Measurements from ENCODE around the gene PDE4B.

PDE4B gene

GRCh38 chr1:65792669-65793358 is at the start of gene PDE4B:
PDE4B (plus strand) TSS chr1:65792895.
- DNase-seq: no peak

- DNase-seq: no peak
These were observed 48.0 kb upstream of the PDE4B start for GRCh38 chr1:65744731-65745130.

- DNase-seq: no peak
These were observed 40.7 kb upstream of the PDE4B start for GRCh38 chr1:65751961-65752360.

GRCh38 chr1:65756616-65757015 is 36.1 kb upstream of the PDE4B start:
- DNase-seq: no peak

GRCh38 chr1:65757531-65757930 is 35.2 kb upstream of the PDE4B start:
- no peak for DNase-seq

- no peak for DNase-seq
These were observed 34.6 kb upstream of the PDE4B start for GRCh38 chr1:65758128-65758527.

- no peak for DNase-seq
These were observed 33.2 kb upstream of the PDE4B start for GRCh38 chr1:65759516-65759915.

- DNase-seq: no peak
These were observed 30.4 kb upstream of the PDE4B start for GRCh38 chr1:65762081-65762862.

- no peak for DNase-seq
These were observed 28.6 kb upstream of the PDE4B start for GRCh38 chr1:65764052-65764451.

GRCh38 chr1:65765631-65766030 is 27.1 kb upstream of the PDE4B start:
- no peak for DNase-seq

- DNase-seq: no peak
These were observed 23.1 kb upstream of the PDE4B start for GRCh38 chr1:65769636-65770035.

- DNase-seq: no peak
These were observed 20.1 kb upstream of the PDE4B start for GRCh38 chr1:65772607-65773006.

GRCh38 chr1:65773391-65774123 is 19.1 kb upstream of the PDE4B start:
- no peak for DNase-seq

- no peak for DNase-seq
These were observed 3.9 kb upstream of the PDE4B start for GRCh38 chr1:65788762-65789161.

- no peak for DNase-seq
These were observed 1.3 kb upstream of the PDE4B start for GRCh38 chr1:65791396-65791795.

- DNase-seq: no peak
These were observed 660 bp upstream of the PDE4B start for GRCh38 chr1:65791801-65792668.

GRCh38 chr1:65793359-65793732 is 651 bp downstream of the PDE4B start:
- DNase-seq: no peak

- DNase-seq: no peak
These were observed 2.6 kb downstream of the PDE4B start for GRCh38 chr1:65795311-65795710.

- DNase-seq: no peak
These were observed 6.9 kb downstream of the PDE4B start for GRCh38 chr1:65799601-65800000.

- no peak for DNase-seq
These were observed 11.9 kb downstream of the PDE4B start for GRCh38 chr1:65804584-65804983.

- no peak for DNase-seq
These were observed 19.4 kb downstream of the PDE4B start for GRCh38 chr1:65812065-65812464.

- DNase-seq: no peak
These were observed 21.3 kb downstream of the PDE4B start for GRCh38 chr1:65813956-65814355.

- no peak for DNase-seq
These were observed 22.1 kb downstream of the PDE4B start for GRCh38 chr1:65814752-65815151.
